ENCODE measurements around the gene ZNF526. TPM values are rescaled to one million over a fixed set of nuclear protein-coding genes. Genes with fewer than 3 reads are reported as not detected.

ZNF526 gene
- polyA plus RNA-seq, 1 experiment, result 4.6 TPM

DNA sequence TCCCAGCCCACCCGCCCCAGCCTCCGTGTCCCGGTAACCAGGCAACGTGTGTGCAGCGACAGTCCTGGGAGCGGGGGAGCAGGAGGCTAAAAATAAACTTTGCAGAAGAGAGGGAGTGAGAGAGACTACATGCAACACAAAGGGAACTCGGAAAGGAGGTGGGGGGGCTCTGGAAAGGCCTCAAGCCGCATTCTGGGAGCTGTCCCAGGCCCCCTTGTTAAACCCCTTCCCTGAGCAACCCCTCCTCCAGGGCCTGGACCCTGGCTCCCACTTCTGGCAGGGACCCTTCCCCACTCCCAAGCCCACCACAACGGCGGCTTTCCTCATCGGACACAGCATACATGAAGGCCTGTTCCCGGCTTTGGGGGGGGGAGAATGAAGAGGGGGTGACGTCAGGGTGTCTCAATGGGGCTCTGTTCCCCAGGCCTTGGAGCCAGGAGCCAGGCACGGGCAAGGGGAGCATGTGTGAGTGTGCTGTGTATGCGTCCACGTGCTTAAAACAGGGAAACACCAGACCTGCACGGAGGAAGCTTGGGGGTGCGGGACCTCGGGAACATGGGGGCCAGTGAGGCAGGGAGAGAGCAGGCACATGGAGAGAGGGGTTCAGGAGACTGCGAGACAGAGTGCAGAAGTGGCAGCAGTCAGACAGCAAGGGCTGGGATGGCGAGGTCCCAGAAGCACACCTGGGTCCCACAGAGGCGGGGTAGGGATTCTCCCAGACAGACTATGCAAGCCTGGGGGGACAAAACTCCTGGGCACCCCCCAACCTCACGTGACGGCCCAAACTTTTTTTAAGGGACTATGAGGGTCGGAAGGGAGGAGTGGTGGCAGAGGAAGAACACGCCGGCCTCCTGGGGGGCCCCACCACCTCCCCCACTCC, 32.5 kb downstream of the ZNF526 start:
- TF ChIP-seq, protein P1, sequence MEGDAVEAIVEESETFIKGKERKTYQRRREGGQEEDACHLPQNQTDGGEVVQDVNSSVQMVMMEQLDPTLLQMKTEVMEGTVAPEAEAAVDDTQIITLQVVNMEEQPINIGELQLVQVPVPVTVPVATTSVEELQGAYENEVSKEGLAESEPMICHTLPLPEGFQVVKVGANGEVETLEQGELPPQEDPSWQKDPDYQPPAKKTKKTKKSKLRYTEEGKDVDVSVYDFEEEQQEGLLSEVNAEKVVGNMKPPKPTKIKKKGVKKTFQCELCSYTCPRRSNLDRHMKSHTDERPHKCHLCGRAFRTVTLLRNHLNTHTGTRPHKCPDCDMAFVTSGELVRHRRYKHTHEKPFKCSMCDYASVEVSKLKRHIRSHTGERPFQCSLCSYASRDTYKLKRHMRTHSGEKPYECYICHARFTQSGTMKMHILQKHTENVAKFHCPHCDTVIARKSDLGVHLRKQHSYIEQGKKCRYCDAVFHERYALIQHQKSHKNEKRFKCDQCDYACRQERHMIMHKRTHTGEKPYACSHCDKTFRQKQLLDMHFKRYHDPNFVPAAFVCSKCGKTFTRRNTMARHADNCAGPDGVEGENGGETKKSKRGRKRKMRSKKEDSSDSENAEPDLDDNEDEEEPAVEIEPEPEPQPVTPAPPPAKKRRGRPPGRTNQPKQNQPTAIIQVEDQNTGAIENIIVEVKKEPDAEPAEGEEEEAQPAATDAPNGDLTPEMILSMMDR (IDR thresholded peaks at IDR 0.05; ENCODE audit: low read depth, low read length), result no peak
- peak overlapping the region; percentile 82 for H3K27ac ChIP-seq (ENCODE audit: low read depth, low read length)
- ChIA-PET CTCF (interaction anchor here (1.4 to 2.1 kb wide), 4 partner anchors 27 to 148 kb away, joined by 3 to 13 read pairs (median 4); no protein-coding TSS in a partner anchor), POLR2A (no interaction called here)
- no peaks in the 10 kb centered on the region for H3K27me3 ChIP-seq (ENCODE audit: control insufficient read depth, insufficient read depth, low read length)
- H3K4me3 ChIP-seq (ENCODE audit: low read depth, low read length), result peak overlapping the region; percentile 84
- DNase-seq (ENCODE audit: low read depth, low spot score), result no peak
- H3K9me3 ChIP-seq (ENCODE audit: control insufficient read depth, insufficient read depth, low read length), result peaks cover 7% of the 10 kb centered on the region; the same call in 1 of the 2 replicates

DNA sequence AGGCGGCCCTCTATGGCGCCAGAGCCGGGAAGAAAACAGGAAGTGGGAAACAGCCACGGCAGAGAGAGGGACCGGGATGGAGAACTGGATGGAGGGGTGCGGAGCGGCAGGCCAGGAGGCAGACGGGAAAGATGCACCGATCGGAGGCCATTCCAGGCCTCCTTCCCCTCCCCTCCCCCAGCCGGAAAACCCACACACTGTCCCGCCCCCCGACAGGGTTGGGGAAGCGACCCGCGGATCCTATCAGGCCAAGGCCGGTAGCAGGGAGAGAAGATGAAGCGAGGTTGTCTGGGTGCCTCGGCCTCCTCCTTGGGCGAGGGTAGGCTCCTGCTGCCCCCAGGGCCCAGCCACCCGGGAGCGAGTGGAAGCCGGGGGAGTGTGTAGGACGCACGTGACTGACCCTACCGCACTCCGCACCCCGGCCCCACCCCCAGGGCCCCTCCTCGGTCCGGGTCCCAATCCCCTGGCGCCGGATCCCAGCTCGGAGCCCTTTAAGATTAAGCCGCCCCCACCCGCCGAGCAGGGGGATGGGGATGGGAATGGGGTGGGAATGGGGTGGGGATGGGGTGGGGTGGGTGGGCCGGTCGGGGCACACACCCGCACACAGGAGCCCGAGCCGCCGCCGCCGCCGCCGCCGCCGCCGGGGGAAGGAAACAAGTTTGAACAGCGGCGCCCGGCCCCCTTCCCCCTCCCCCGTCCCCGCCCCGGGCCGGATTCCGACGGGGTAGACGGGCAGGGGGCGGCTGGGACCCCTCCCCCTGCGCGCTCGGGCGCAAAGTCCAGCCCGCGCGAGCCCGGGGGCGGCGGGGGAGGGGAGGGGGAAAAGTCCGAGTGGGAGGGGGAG, 33.4 kb downstream of the ZNF526 start:
- Histone ChIP-seq H3K4me3 (ENCODE audit: low read depth, low read length) (peak overlapping the region; percentile 94), H3K27ac (ENCODE audit: low read depth, low read length) (peak overlapping the region; percentile 82), H3K27me3 (ENCODE audit: control insufficient read depth, insufficient read depth, low read length) (no peaks in the 10 kb centered on the region), H3K9me3 (ENCODE audit: control insufficient read depth, insufficient read depth, low read length) (peaks cover 7% of the 10 kb centered on the region; the same call in 1 of the 2 replicates)
- ChIA-PET POLR2A (interaction anchor here (0.6 kb wide), 1 partner anchor 31 kb away, joined by 4 read pairs; no protein-coding TSS in a partner anchor), CTCF (no interaction called here)
- DNase-seq (ENCODE audit: low read depth, low spot score), result no peak
- TF ChIP-seq, protein P1 (IDR thresholded peaks at IDR 0.05; ENCODE audit: low read depth, low read length), result no peak

DNA sequence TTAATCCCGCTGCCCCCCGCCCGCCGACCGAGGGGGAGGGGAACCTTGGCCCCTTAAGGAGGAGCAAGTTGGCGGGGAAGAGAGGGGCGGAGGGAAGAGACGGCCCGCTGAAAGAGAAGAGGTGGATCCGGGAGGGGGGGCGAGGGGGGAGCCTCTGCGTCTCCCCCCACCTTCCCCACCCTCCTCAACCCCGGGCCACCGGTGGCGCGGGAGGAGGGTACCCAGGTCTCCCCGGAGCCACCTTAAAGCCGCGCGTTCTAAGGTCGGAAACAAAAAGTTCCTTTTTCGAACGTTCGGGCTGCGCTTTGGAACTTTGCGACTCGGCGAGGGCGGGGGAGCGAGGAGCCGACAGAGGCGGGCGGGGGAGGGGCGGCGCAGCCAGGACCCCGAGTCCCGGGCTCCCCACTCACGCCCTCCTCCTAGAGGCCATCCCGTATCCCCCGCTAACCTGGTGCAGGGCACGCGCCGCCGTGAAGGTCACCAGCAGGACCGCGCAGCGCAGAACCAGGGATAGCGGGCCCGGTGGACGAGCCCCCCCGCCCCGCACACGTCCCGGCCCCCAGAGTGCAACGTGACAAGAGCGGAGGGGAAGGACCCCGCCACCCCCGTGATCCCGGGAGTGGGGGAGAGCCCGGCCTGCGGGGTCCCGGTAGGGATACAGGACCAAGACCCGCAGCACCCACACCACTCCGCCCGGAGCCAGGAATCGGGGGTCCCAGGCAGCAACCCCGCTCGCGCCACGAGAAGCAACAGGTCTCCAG, 34.2 kb downstream of the ZNF526 start:
- H3K27me3 ChIP-seq (ENCODE audit: control insufficient read depth, insufficient read depth, low read length), result no peaks in the 10 kb centered on the region
- peak overlapping the region; percentile 47 for H3K27ac ChIP-seq (ENCODE audit: low read depth, low read length)
- ChIA-PET CTCF (no interaction called here), POLR2A (interaction anchor here (0.6 kb wide), 1 partner anchor 32 kb away, joined by 4 read pairs; no protein-coding TSS in a partner anchor)
- TF ChIP-seq, protein P1 (IDR thresholded peaks at IDR 0.05; ENCODE audit: low read depth, low read length), result no peak
- DNase-seq (ENCODE audit: low read depth, low spot score), result no peak
- peaks cover 7% of the 10 kb centered on the region; the same call in 1 of the 2 replicates for H3K9me3 ChIP-seq (ENCODE audit: control insufficient read depth, insufficient read depth, low read length)
- peak overlapping the region; percentile 94 for H3K4me3 ChIP-seq (ENCODE audit: low read depth, low read length)

DNA sequence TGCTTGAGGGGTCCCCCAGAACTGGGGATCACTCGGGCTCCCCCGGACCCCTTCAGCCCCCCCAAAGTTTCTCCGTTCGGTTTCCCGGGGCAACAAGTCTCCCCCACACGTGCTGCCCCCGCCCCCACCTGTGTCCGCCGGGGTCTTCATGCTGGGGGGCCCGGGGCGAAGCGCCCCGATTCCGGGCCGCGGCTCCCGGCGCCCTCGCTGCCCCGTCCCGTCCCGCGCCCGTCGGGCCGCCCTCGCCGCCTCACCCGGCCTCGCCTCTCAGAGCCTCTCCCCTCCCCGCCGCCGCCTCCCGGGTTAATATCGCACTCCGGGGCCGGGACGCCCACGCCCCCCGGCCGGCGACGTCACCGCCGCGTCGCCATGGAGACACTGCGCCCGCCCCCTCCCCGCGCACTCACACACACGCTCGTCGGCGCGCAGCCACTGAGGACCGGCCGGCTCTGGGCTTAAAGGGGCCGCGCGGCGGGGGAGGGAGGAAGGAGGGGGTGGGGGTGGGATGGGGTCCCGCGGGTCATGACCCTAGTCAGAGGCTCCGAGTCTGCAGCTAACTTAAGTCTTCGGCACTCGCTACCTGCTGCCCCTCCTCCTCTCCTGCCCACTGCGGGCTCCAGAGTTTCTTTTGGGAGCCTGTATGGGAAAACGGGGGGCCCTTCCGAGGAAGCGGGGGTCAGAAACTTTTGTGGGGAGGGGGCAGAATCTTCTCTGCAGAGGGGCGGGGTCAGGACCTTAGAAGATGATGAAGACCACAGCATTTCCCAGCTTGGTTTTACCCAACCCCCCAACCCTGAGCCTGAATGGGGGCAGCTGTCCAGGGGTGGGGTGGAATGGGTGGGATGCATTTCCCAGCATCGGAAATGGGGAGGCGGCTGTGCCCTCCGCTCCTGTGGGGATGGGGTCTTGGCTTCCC, 35.0 kb downstream of the ZNF526 start, which contains the start of gene ERF:
TSS of gene ERF (minus strand) at position 279 of the 916 bp plus-strand sequence. CDS start at position 150, 129 bp downstream.
- Histone ChIP-seq H3K27ac (ENCODE audit: low read depth, low read length) (peak within 1 kb of the TSS; percentile 75), H3K9me3 (ENCODE audit: control insufficient read depth, insufficient read depth, low read length) (peaks cover 7% of the 10 kb centered on the region; the same call in 1 of the 2 replicates), H3K27me3 (ENCODE audit: control insufficient read depth, insufficient read depth, low read length) (no peaks in the 10 kb centered on the region), H3K4me3 (ENCODE audit: low read depth, low read length) (peak within 1 kb of the TSS; percentile 94)
- TF ChIP-seq, protein P1 (IDR thresholded peaks at IDR 0.05; ENCODE audit: low read depth, low read length), result no peak
- POLR2A ChIA-PET, result interaction anchor here (0.9 to 1.7 kb wide), 3 partner anchors 9 to 142 kb away, joined by 4 to 5 read pairs (median 4); no protein-coding TSS in a partner anchor
- peak; percentile 58 for DNase-seq (ENCODE audit: low read depth, low spot score)
- CTCF ChIA-PET, result interaction anchor here (2.0 kb wide), 1 partner anchor 25 kb away, joined by 7 read pairs; no protein-coding TSS in a partner anchor
